ENCODE data around the gene TBC1D22B. TPM values are rescaled to one million over a fixed set of nuclear protein-coding genes. Genes with fewer than 3 reads are reported as not detected.

The TBC1D22B gene
- total and polyA plus RNA-seq, 9 of the 15 experiments (the other 6 are each of a cell fraction or from before 2014, with no cell fraction given): 4.8 to 24.2 (median 13.5) TPM

DNA sequence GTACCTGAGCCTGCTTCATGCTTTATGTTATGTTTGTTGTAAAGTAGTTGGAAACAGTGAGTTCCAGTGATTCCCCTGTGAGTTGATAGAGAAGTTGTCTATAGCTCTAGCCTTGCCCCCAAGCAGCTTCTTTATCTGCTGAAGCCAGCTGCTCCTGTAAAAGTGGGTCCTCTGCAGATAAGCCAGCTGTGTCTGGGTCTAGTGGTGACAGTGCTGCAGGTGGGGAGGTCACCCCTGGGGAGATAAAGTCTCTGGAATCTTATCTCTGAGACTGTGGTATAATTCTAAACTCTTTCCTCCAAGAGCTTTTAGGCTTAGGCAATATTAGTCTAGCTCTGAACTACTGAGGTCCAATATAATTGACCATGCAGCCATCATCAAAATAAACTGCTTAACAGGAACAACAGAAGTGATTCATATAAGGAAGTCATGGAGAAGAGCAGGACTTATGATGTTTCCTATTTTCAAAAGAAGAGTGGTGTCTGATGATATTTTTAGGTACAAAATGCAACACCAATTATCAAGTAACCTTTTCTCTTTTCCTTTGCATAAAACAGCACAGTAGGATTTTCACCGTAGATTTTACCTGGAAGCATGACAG is 44.6 kb downstream of the TBC1D22B start (continued):
- peak; percentile 99 for TF ChIP-seq ZNF395 (CRISPR knock-in tag; IDR thresholded peaks at IDR 0.05)
- TF ChIP-seq TGIF2 (CRISPR knock-in tag; IDR thresholded peaks at IDR 0.05): no peak
- TF ChIP-seq FOXJ2 (tag; IDR thresholded peaks at IDR 0.05): peak; percentile 91
- no peak for TF ChIP-seq ZNF551 (CRISPR knock-in tag; IDR thresholded peaks at IDR 0.05)
- peak; percentile 98 for TF ChIP-seq GATAD2B (IDR thresholded peaks at IDR 0.05; ENCODE audit: borderline replicate concordance)
- TF ChIP-seq CBFB (CRISPR knock-in tag; IDR thresholded peaks at IDR 0.05): no peak
- no peak for TF ChIP-seq CBX2 (IDR thresholded peaks at IDR 0.05; ENCODE audit: insufficient read depth, low read length, poor library complexity, severe bottlenecking)
- TF ChIP-seq NKRF (IDR thresholded peaks at IDR 0.05; ENCODE audit: borderline replicate concordance): no peak
- TF ChIP-seq E4F1 (CRISPR knock-in tag; IDR thresholded peaks at IDR 0.05; ENCODE audit: borderline replicate concordance): no peak; the same call in 1 of the 2 replicates
- no peak for TF ChIP-seq ZNF280B (CRISPR knock-in tag; IDR thresholded peaks at IDR 0.05)
- no peak for TF ChIP-seq ATF2 (CRISPR knock-in tag; IDR thresholded peaks at IDR 0.05)
- 0 out of 2 replicates have a peak, but pooled peaks have one; percentile 37 for TF ChIP-seq ZFPM2 (CRISPR knock-in tag; IDR thresholded peaks at IDR 0.05)
- TF ChIP-seq, protein P1, sequence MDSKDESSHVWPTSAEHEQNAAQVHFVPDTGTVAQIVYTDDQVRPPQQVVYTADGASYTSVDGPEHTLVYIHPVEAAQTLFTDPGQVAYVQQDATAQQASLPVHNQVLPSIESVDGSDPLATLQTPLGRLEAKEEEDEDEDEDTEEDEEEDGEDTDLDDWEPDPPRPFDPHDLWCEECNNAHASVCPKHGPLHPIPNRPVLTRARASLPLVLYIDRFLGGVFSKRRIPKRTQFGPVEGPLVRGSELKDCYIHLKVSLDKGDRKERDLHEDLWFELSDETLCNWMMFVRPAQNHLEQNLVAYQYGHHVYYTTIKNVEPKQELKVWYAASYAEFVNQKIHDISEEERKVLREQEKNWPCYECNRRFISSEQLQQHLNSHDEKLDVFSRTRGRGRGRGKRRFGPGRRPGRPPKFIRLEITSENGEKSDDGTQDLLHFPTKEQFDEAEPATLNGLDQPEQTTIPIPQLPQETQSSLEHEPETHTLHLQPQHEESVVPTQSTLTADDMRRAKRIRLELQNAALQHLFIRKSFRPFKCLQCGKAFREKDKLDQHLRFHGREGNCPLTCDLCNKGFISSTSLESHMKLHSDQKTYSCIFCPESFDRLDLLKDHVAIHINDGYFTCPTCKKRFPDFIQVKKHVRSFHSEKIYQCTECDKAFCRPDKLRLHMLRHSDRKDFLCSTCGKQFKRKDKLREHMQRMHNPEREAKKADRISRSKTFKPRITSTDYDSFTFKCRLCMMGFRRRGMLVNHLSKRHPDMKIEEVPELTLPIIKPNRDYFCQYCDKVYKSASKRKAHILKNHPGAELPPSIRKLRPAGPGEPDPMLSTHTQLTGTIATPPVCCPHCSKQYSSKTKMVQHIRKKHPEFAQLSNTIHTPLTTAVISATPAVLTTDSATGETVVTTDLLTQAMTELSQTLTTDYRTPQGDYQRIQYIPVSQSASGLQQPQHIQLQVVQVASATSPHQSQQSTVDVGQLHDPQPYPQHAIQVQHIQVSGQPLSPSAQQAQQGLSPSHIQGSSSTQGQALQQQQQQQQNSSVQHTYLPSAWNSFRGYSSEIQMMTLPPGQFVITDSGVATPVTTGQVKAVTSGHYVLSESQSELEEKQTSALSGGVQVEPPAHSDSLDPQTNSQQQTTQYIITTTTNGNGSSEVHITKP (IDR thresholded peaks at IDR 0.05; ENCODE audit: partially characterized antibody): peak; percentile 49
- no peak for TF ChIP-seq TCF7L2 (IDR thresholded peaks at IDR 0.05; ENCODE audit: low read depth, low read length)
